HepG2 (cell line): Measurements from ENCODE around the gene MTR. TPM values are rescaled to one million over a fixed set of nuclear protein-coding genes. Genes with fewer than 3 reads are reported as not detected.

Source experiments
- ATAC-seq: fragments of 200-7000 bp; cut with Tn5 transposase; 3 replicates; pipeline ENCODE4 v1.9.1; 2020; ENCODE audit warnings: mild to moderate bottlenecking, moderate library complexity
- BruUV-seq: library from RNA; stranded (reverse); fragments of 400-500 nt; replicated peaks from 2 replicates; lab custom pipeline; 2021; lab: Mats Ljungman, UMichigan
- CTCF ChIA-PET: fragments of 300-600 bp; formaldehyde crosslinking; extraction: SDS; loops from one replicate; lab custom pipeline; 2021; ENCODE audit warnings: low total read pairs, inconsistent platforms, low intra/inter-chr PET ratio; lab: Yijun Ruan, JAX
- POLR2A ChIA-PET: fragments of 350-600 bp; sonication (Branson Sonifier 250); formaldehyde crosslinking; loops from one replicate; lab custom pipeline; 2020; ENCODE audit warnings: antibody characterized with exemption, inconsistent platforms; lab: Yijun Ruan, JAX
- DNase-seq: peaks from one replicate; pipeline ENCODE4 v3.0.0-alpha.2; 2015; ENCODE audit warnings: low spot score
- FAIRE-seq: peaks from 3 replicates; lab custom pipeline; 2011; peaks lifted over from hg19 to GRCh38; lab: Jason Lieb, UNC
- H2AFZ ChIP-seq: one replicate; pipeline ENCODE4 v1.6.1; 2011; ENCODE audit warnings: low read length, inconsistent platforms
- H3K27ac ChIP-seq: fragments of 300-600 bp; 3 replicates; pipeline ENCODE4 v1.8.0; 2011; ENCODE audit warnings: mixed run types, mild to moderate bottlenecking, mixed read lengths, low read length, inconsistent platforms; ENCODE audit not compliant: insufficient read depth; ENCODE audit errors: extremely low read length
- H3K27me3 ChIP-seq, 2 experiments: fragments of 200-600 bp in 1 of 2; 2 replicates in 1 of 2; 3 replicates in 1 of 2; pipeline versions ENCODE4 v1.6.0 to v1.8.0; 2011; ENCODE audit warnings: low read length in 2 of 2, mild to moderate bottlenecking in 2 of 2, moderate library complexity in 2 of 2, inconsistent platforms in 1 of 2; ENCODE audit not compliant: insufficient read depth in 2 of 2, control insufficient read depth in 1 of 2
- H3K36me3 ChIP-seq, 2 experiments: fragments of 200-600 bp in 1 of 2; replicated peaks in 1 of 2; 2 replicates in 1 of 2; 3 replicates in 1 of 2; pipeline versions ENCODE4 v1.5.1 to v1.8.0; 2011; ENCODE audit warnings: low read length in 2 of 2, inconsistent platforms in 1 of 2; ENCODE audit not compliant: insufficient read depth in 2 of 2, control insufficient read depth in 1 of 2
- H3K4me1 ChIP-seq: 2 replicates; pipeline ENCODE4 v1.5.1; 2012; ENCODE audit warnings: low read length, inconsistent platforms; ENCODE audit not compliant: insufficient read depth
- H3K4me2 ChIP-seq: 2 replicates; pipeline ENCODE4 v1.6.0; 2011; ENCODE audit warnings: low read depth, low read length, inconsistent platforms
- H3K4me3 ChIP-seq, 3 experiments: fragments of 200-600 bp in 1 of 3; sonication (generic), shearing (Covaris generic) in 1 of 3; replicated peaks in 1 of 3; 2 replicates each; pipeline ENCODE4 v1.5.1; 2011 to 2016; ENCODE audit warnings: low read length in 3 of 3, inconsistent platforms in 2 of 3, low read depth in 2 of 3, mild to moderate bottlenecking in 2 of 3, control low read depth in 1 of 3, mixed read lengths in 1 of 3; ENCODE audit not compliant: insufficient read depth in 1 of 3
- H3K79me2 ChIP-seq: one replicate; pipeline ENCODE4 v1.6.1; 2011; ENCODE audit warnings: low read length, inconsistent platforms; ENCODE audit not compliant: insufficient read depth
- H3K9ac ChIP-seq: 2 replicates; pipeline ENCODE4 v1.6.0; 2011; ENCODE audit warnings: mild to moderate bottlenecking, low read depth, low read length, inconsistent platforms; ENCODE audit not compliant: insufficient read depth
- H3K9me3 ChIP-seq: 2 replicates; pipeline ENCODE4 v1.5.1; 2012; ENCODE audit warnings: mild to moderate bottlenecking, low read length
- H4K20me1 ChIP-seq: 2 replicates; pipeline ENCODE4 v1.6.0; 2011; ENCODE audit warnings: inconsistent platforms, mild to moderate bottlenecking, low read length, moderate library complexity; ENCODE audit not compliant: insufficient read depth
- EP300 ChIP-seq, 3 experiments: sonication (generic) in 1 of 3; formaldehyde crosslinking in 1 of 3; IDR thresholded peaks; 2 replicates each; pipeline versions ENCODE4 v1.5.1 to v1.6.1; 2011 to 2020; ENCODE audit warnings: low read depth in 2 of 3, low read length in 2 of 3, borderline replicate concordance in 1 of 3, improper control_type of control experiment in 1 of 3, mild to moderate bottlenecking in 1 of 3, missing genetic modification reagents in 1 of 3, moderate library complexity in 1 of 3
- FOXP1 ChIP-seq, 2 experiments: fragments of 450-650 bp in 1 of 2; IDR thresholded peaks; 2 replicates each; pipeline ENCODE4 v1.6.1; 2017 to 2018; ENCODE audit warnings: antibody characterized with exemption in 1 of 2
- GFI1 ChIP-seq: sonication (generic); formaldehyde crosslinking; IDR thresholded peaks from 2 replicates; pipeline ENCODE4 v1.5.0; 2020; ENCODE audit warnings: missing genetic modification reagents, mild to moderate bottlenecking, borderline replicate concordance
- PATZ1 ChIP-seq: sonication (generic); formaldehyde crosslinking; IDR thresholded peaks from 2 replicates; pipeline ENCODE4 v1.4.0; 2020; ENCODE audit warnings: missing genetic modification reagents
- POLR2AphosphoS2 ChIP-seq: IDR thresholded peaks from 2 replicates; pipeline ENCODE4 v1.6.1; 2011; ENCODE audit warnings: low read depth, low read length, improper control_type of control experiment
- RARA ChIP-seq: IDR thresholded peaks from 2 replicates; pipeline ENCODE4 v1.6.1; 2016; ENCODE audit warnings: missing genetic modification reagents, missing compliant biosample characterization
- RNF219 ChIP-seq: sonication (generic); formaldehyde crosslinking; IDR thresholded peaks from 2 replicates; pipeline ENCODE4 v1.5.0; 2020; ENCODE audit warnings: mild to moderate bottlenecking, missing genetic modification reagents
- SKI ChIP-seq: fragments of 450-650 bp; IDR thresholded peaks from one replicate; pipeline ENCODE4 v1.6.1; 2018; ENCODE audit warnings: mild to moderate bottlenecking; ENCODE audit not compliant: partially characterized antibody
- TGIF2 ChIP-seq: IDR thresholded peaks from 2 replicates; pipeline ENCODE4 v1.6.1; 2016; ENCODE audit warnings: control low read depth, missing compliant biosample characterization
- ZNF713 ChIP-seq: sonication (generic); formaldehyde crosslinking; IDR thresholded peaks from 2 replicates; pipeline ENCODE4 v1.4.0; 2020; ENCODE audit warnings: mild to moderate bottlenecking, missing genetic modification reagents
- WGBS: methylation state at CpG from one replicate; pipeline ENCODE4 v1.1.6; 2017; ENCODE audit warnings: low lambda C conversion rate; 5-methylcytosine and 5-hydroxymethylcytosine counted together
- in situ Hi-C: cut with HindIII; loops from 2 replicates; pipeline ENCODE4 v1.10.0; 2017; ENCODE audit warnings: low pct_unique_long_range_greater_than_20kb; ENCODE audit not compliant: extremely low pct_ligation_motif_present
- intact Hi-C: fragments of 100-400 bp; cut with micrococcal nuclease; formaldehyde crosslinking; loops from one replicate; pipeline ENCODE4 v1.10.0; 2022; ENCODE audit not compliant: unreplicated experiment
- polyA plus RNA-seq, 8 experiments: library from polyadenylated mRNA; depleted of rRNA in 3 of 8; stranded (reverse) in 7 of 8; unstranded in 1 of 8; fragments of >200 nt; fragmentation: Illumina TruSeq in 4 of 8; extraction: Trizol in 4 of 8; gene quantifications; 2 replicates each; pipeline versions ENCODE4 v1.2.1 to v1.2.3, GENCODE V29; 2011 to 2016; ENCODE audit warnings: low read depth in 4 of 8, missing spikeins in 1 of 8, mixed read lengths in 1 of 8; ENCODE audit not compliant: insufficient read depth in 1 of 8
- total RNA-seq, 5 experiments: library from RNA; depleted of rRNA; stranded (reverse); fragments of >200 nt; fragmentation: Illumina TruSeq; extraction: Trizol; gene quantifications; 2 replicates each; pipeline ENCODE4 v1.2.3, GENCODE V29; 2016; ENCODE audit warnings: low read depth in 1 of 5

The MTR gene
- total and polyA plus RNA-seq, 2 of the 13 experiments (the other 11 are each of a cell fraction or from before 2014, with no cell fraction given), result 16.3 to 36.1 TPM

GRCh38 chr1:236834876-236835275 lies 39.8 kb downstream of the MTR start (continued):
- TF ChIP-seq PATZ1 (CRISPR knock-in tag) (no peak), POLR2AphosphoS2 (no peak)

- ChIA-PET CTCF (no interaction called here), POLR2A (no interaction called here)
- TF ChIP-seq FOXP1 (IDR thresholded peaks at IDR 0.05) (no peak), FOXP1 (CRISPR knock-in tag; IDR thresholded peaks at IDR 0.05) (0 out of 2 replicates have a peak, but pooled peaks have one; percentile 13), RNF219 (CRISPR knock-in tag) (no peak), SKI (peak; percentile 76), RARA (peak; percentile 60; the same call in 1 of the 2 replicates), EP300 (IDR thresholded peaks at IDR 0.05; ENCODE audit: low read depth in 2 of 2, low read length in 2 of 2) (0 out of 4 replicates have a peak, but pooled peaks of 1 of the 2 experiments have one; percentile 12), EP300 (CRISPR knock-in tag; IDR thresholded peaks at IDR 0.05; ENCODE audit: borderline replicate concordance) (no peak), TGIF2 (CRISPR knock-in tag) (no peak), GFI1 (CRISPR knock-in tag) (no peak), ZNF713 (CRISPR knock-in tag) (no peak)
- WGBS, result 51% methylated on average over 4 of the region's 4 CpGs
- no TSS peak for BruUV-seq
- no peak overlapping the region for H3K27ac ChIP-seq
- no peak overlapping the region for H3K9ac ChIP-seq
- no peaks in the 10 kb centered on the region for H3K9me3 ChIP-seq
- peaks cover 17 to 82% of the 10 kb centered on the region in 2 experiments for H3K36me3 ChIP-seq
- H3K4me2 ChIP-seq, result no peak overlapping the region
- no peak overlapping the region for H3K4me3 ChIP-seq
- no peaks in the 10 kb centered on the region for H3K79me2 ChIP-seq
- in situ Hi-C loops (no loop called here), intact Hi-C loops (no loop called here)
- H4K20me1 ChIP-seq, result no peaks in the 10 kb centered on the region
- no peak for ATAC-seq
- peaks cover 19% of the 10 kb centered on the region for H3K4me1 ChIP-seq
- no peak for FAIRE-seq
- DNase-seq, result peak; percentile 4
- H3K27me3 ChIP-seq, result no peaks in the 10 kb centered on the region
- H2AFZ ChIP-seq, result no peak overlapping the region
These were observed 40.4 kb downstream of the MTR start for GRCh38 chr1:236835491-236835890.
